GM18505 (cell line): ENCODE measurements around the gene ASCL2.

ENCODE experiments used
- ATAC-seq: cut with Tn5 transposase; IDR thresholded peaks from one replicate; pipeline ENCODE4 v1.9.1; 2021; ENCODE audit not compliant: unreplicated experiment
- POLR2A ChIP-seq: IDR thresholded peaks from 4 replicates; pipeline ENCODE4 v1.6.1; 2011; ENCODE audit warnings: borderline replicate concordance; ENCODE audit not compliant: insufficient read depth, insufficient read length; ENCODE audit errors: extremely low read depth

Gene ASCL2

DNA sequence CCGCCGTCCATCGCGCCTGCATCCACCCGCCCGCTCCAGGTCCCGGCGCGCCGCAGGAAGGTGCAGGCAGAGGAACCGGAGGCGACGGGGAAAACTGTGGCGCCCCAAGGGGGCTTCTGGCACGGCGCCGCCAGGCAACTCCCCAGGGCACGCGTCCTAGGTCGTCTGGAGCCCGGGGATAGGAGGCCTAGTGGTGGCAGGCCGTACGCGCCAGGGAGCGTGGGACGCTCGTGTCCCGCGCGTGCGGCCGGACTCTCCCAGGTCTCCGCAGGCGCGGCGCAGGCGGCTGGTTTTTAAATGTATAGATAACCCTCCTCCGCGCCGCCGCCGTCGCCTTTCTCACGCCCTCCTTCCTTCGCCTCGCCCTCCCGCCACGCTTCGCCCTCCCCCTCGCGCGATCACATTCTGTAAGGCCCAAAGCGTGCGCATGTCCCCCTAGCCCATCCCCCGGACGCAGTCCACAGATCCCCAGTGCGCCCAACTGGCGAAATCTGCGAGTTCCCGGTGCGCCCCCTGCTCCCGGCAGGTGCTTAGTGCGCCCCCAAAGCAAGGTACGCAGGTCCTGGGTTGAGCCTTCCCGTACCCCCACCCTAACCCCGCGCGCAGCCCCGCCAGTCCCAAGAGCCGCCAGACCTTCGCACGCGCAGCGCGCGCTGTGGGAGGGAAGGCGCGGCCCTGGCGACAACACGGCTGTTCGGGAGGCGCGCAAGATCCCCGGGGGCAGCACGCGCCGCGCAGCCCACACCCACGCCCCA lies at the start of gene ASCL2:
Gene ASCL2, minus strand, starts transcription at position 267 of the 755 bp plus-strand sequence. Its CDS starts 256 bp downstream, at position 11.
- ATAC-seq = no peak
- no peak for TF ChIP-seq POLR2A

GRCh38 chr11:2319791-2320472 lies 49.5 kb upstream of the ASCL2 start:
- TF ChIP-seq POLR2A = no peak
- no peak for ATAC-seq

- no peak for ATAC-seq
- no peak for TF ChIP-seq POLR2A
Measured at GRCh38 chr11:2318707-2319106, 48.3 kb upstream of the ASCL2 start.

- ATAC-seq = no peak
- TF ChIP-seq POLR2A = no peak
Measured at GRCh38 chr11:2318123-2318522, 47.7 kb upstream of the ASCL2 start.

DNA sequence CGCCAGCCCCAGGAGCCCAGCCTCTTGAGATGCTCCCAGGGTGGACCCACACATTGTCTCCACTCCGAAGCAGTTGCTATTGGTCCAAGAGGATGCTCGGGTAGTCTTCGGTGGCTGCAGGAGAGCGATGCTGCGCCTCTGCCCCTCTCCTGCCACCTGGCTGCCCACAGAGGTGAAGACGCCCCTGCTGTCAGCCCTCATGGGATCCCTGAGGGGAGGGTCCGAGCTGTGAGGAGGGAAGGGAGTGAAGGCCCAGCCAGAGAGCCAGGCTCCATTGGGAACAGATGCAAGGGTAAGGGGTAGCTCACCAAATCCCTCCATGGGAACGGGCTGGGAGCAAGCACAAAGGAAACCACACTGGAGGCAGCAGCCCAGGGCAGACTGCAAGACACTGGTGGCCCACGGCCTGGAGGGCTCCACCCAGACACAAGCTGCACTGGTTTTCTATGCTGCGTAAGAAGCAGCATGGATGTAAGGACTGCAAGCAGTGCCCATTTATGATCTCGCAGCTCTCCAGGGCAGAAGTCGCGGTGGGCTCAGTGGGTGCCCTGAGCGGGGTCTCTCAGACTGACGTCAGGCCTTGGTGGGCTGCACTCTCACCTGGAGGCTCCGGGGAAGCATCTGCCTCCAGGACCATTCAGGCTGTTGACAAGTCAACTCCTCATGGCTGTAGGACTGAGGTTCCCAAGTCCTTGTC lies 47.1 kb upstream of the ASCL2 start:
- TF ChIP-seq POLR2A = no peak
- ATAC-seq = no peak

DNA sequence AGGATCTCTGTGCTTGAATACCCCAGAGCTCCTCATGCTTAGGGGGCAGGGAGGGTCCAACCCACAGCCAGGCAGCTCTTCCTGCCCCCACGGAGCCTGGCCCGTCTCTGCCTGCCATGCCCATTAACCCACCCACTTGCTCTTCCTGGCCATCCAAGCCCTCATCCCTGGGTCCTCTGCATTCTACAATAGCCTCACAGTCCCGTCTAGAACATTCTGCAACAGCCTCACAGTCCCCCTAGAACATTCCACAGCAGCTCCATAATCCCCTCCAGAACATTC lies 46.5 kb upstream of the ASCL2 start:
- no peak for ATAC-seq
- no peak for TF ChIP-seq POLR2A

DNA sequence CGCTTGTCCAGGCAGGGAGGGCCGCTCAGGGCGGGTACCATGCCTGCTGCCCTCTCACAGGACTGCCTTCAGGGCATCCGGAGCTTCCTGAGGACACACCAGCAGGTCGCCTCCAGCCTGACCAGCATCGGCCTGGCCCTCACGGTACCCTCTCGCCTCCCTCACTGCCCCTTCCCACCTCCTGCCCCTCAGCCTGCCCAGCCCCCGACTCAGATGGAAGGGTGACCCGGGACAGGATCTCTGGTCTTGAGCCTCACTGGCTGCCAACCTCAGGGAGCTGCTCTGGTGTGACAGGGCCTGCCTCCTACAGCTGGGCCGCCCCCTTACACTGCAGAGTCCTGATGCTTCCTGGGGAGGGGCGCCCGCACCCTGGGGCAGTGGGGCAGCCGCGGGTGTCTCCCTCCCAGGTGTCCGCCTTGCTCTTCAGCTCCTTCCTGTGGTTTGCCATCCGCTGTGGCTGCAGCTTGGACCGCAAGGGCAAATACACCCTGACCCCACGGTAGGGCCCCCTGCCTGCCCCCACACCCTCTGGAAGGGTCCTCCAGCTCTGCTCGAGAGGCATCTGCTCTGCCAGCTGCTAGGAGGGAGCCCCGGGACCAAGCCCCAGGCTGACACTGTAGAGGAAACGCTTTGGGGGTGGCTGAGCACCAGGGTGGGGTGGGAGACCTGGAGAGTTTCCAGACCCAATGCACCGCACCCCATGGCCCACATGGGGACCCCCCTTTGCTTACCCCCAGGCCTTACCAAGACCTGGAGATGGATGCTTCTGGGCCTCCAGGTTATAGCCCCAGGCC lies 46.0 kb upstream of the ASCL2 start:
- no peak for TF ChIP-seq POLR2A
- ATAC-seq = no peak

GRCh38 chr11:2315395-2316168 lies 45.2 kb upstream of the ASCL2 start:
- no peak for ATAC-seq
- no peak for TF ChIP-seq POLR2A

DNA sequence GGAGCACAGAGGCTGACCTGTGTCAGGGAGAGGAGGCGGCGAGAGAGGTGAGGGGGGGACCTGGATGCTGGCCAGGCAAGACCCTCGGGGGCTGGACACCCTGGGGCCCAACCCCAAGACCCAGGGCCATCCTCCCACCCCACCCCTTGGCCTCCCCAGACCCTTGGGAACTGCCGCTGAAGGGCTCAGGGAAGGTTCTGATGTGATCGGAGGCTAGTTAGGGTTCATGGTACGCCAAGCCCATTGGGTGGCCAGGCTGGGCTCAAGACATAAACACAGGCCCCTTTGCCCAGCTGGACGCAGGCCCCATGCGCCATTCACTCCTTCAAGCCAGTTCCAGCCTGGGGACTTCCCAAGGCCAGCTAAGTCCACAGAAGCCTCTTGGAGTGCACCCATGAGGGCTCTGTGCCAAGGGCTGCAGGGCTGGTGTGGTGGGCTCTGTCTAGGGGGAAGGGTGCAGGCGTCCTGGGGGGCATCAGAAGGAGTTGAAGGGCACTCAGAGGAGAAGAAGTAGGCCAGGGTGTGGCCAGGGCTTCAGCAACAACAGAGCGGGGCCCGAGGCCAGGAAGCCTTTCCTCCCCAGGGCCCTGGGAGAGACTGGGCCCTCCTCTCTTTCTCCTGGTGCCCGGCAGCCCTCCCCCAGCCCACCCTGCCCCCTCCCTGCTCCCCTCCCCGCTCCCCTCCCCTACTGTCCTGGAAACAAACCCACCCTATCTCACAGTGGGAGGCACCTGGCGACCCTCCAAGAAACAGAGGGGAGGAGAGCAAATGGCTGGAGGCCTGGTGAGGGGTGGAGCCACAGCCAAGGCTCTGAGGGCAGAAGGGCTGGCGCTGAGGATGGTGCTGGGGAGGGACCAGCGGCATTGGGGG lies 44.4 kb upstream of the ASCL2 start:
- no peak for TF ChIP-seq POLR2A
- ATAC-seq = no peak

DNA sequence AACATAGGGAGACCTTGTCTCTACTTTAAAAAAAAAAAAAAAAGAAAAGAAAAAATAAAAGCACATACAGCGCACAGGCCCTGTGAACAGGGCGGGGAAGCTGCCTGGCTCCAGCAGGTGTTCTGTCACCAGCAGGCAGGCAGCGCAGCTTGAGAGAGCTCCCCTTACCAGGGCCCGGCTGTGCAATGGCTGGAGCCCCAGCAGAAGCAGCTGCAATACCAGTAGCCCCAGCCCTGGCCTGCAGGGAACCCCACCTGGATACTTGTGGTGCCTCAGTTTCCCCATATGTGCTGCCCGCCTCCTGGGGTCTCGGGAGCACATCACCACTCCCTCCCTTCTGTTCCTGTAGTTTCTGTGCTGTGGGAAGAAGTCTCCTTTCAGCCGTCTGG lies 43.7 kb upstream of the ASCL2 start:
- no peak for ATAC-seq
- TF ChIP-seq POLR2A = no peak

DNA sequence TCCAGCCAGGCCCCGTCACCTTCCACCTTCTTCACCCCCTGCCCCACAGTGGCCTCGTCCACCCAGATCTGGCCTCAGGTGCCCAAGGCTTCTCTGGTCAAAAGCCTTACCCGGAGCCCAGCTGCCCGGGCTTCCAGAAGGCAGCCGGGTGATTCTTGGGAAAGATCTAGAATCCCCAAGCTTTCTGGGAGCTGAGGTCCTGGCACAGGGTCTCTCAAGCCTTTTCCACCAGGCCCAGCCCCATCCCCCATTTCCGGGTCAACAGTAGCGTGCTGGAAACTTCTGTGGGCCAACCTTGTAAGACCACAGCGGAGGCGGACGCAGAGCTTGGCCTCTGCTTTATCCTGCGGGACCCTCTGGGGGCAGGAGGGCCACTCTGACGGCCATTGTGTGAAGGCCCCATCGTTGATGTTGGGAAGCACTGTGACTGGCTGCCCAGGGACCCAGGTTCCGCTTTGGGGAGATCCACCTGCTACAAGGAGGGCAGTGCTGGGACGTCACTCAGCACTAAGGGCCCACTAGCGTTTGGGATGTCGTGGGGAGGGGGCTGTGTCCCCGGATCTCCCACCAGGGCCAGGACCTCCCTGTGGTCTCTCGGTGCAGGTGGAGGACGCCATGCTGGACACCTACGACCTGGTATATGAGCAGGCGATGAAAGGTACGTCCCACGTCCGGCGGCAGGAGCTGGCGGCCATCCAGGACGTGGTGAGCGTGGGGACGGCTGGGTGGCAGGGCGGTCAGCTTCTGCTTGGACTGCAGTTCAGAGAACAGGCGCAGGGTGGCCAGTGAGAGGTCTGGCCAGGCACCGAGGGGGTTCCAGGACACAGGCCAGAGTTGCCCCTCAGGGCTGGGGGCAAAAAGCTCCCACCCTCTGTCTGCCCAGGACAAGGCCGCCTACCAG lies 42.9 kb upstream of the ASCL2 start:
- no peak for ATAC-seq
- no peak for TF ChIP-seq POLR2A
